ENCODE data around the gene GRIN2A.

- TF ChIP-seq CTCF (IDR thresholded peaks at IDR 0.05): no peak
- no peak for TF ChIP-seq POLR2A (IDR thresholded peaks at IDR 0.05)
Observed at GRCh38 chr16:10145542-10146035, 36.6 kb downstream of the GRIN2A start.

Measured in body of pancreas (tissue), 4 donors.